ENCODE data around the gene LRP8.

LRP8 gene

GRCh38 chr1:53321366-53321765 lies 6.5 kb downstream of the LRP8 start:
- DNase-seq, result no peak

- no peak for DNase-seq
These were observed 7.2 kb downstream of the LRP8 start for GRCh38 chr1:53320646-53321045.

GRCh38 chr1:53319296-53320101 lies 8.4 kb downstream of the LRP8 start:
- no peak for DNase-seq

- no peak for DNase-seq
These were observed 10.0 kb downstream of the LRP8 start for GRCh38 chr1:53317646-53318539.

- no peak for DNase-seq
These were observed 10.9 kb downstream of the LRP8 start for GRCh38 chr1:53316766-53317581.

GRCh38 chr1:53316424-53316765 lies 11.5 kb downstream of the LRP8 start:
- no peak for DNase-seq

- no peak for DNase-seq
These were observed 12.1 kb downstream of the LRP8 start for GRCh38 chr1:53315456-53316423.

GRCh38 chr1:53315046-53315445 lies 12.8 kb downstream of the LRP8 start:
- DNase-seq, result no peak

GRCh38 chr1:53314606-53315005 lies 13.3 kb downstream of the LRP8 start:
- DNase-seq, result no peak

- DNase-seq, result no peak
These were observed 13.8 kb downstream of the LRP8 start for GRCh38 chr1:53314096-53314495.

GRCh38 chr1:53313556-53313955 lies 14.3 kb downstream of the LRP8 start:
- no peak for DNase-seq

GRCh38 chr1:53311702-53312305 lies 16.1 kb downstream of the LRP8 start:
- no peak for DNase-seq

- no peak for DNase-seq
These were observed 16.8 kb downstream of the LRP8 start for GRCh38 chr1:53310847-53311681.

- no peak for DNase-seq
These were observed 18.1 kb downstream of the LRP8 start for GRCh38 chr1:53309802-53310201.

GRCh38 chr1:53308506-53308905 lies 19.4 kb downstream of the LRP8 start:
- DNase-seq, result no peak

GRCh38 chr1:53307037-53307436 lies 20.8 kb downstream of the LRP8 start:
- DNase-seq, result no peak

GRCh38 chr1:53306168-53306567 lies 21.7 kb downstream of the LRP8 start:
- DNase-seq, result no peak

- DNase-seq, result no peak
These were observed 22.2 kb downstream of the LRP8 start for GRCh38 chr1:53305650-53306049.

GRCh38 chr1:53304527-53304926 lies 23.3 kb downstream of the LRP8 start:
- no peak for DNase-seq

- no peak for DNase-seq
These were observed 23.9 kb downstream of the LRP8 start for GRCh38 chr1:53303726-53304515.

All from OCI-M1 (cell line).